Lung (tissue), 12 donors: ENCODE measurements around the gene GPC6. TPM values are rescaled to one million over a fixed set of nuclear protein-coding genes. Genes with fewer than 3 reads are reported as not detected.

Source experiments
- ATAC-seq: fragments of 200-7000 bp; cut with Tn5 transposase; one replicate; pipeline ENCODE4 v1.9.1; 2020; ENCODE audit warnings: moderate number of reproducible peaks; ENCODE audit not compliant: insufficient read depth, low FRiP score
- DNase-seq, 3 donors: peaks; one replicate each; pipeline ENCODE4 v3.0.0-alpha.2; 2013 to 2017
- H3K27ac ChIP-seq, 2 donors: one replicate each; pipeline ENCODE4 v1.5.1; 2013; ENCODE audit warnings: mild to moderate bottlenecking in 2 of 2, moderate library complexity in 2 of 2, control low read depth in 1 of 2, inconsistent platforms in 1 of 2, low read depth in 1 of 2, low read length in 1 of 2
- H3K27me3 ChIP-seq, 3 donors: one replicate each; pipeline ENCODE4 v1.5.1; 2013; ENCODE audit warnings: low read length in 2 of 3; ENCODE audit not compliant: control insufficient read depth in 3 of 3, insufficient read depth in 3 of 3
- H3K36me3 ChIP-seq, 4 donors: one replicate each; pipeline ENCODE4 v1.5.1; 2013; ENCODE audit warnings: low read length in 4 of 4, mild to moderate bottlenecking in 1 of 4, moderate library complexity in 1 of 4; ENCODE audit not compliant: control insufficient read depth in 4 of 4, insufficient read depth in 4 of 4
- H3K4me1 ChIP-seq, 5 donors: one replicate each; pipeline ENCODE4 v1.5.1; 2013; ENCODE audit warnings: low read length in 5 of 5, mild to moderate bottlenecking in 2 of 5, moderate library complexity in 1 of 5; ENCODE audit not compliant: control insufficient read depth in 5 of 5, insufficient read depth in 5 of 5
- H3K4me3 ChIP-seq: one replicate; pipeline ENCODE4 v1.5.1; 2013; ENCODE audit warnings: mild to moderate bottlenecking, control low read depth, moderate library complexity
- H3K9ac ChIP-seq, 2 donors: one replicate each; pipeline ENCODE4 v1.5.1; 2013; ENCODE audit warnings: low read length in 2 of 2, control low read depth in 1 of 2; ENCODE audit not compliant: insufficient read depth in 1 of 2
- H3K9me3 ChIP-seq, 4 donors: one replicate each; pipeline ENCODE4 v1.5.1; 2013; ENCODE audit warnings: low read length in 3 of 4, mild to moderate bottlenecking in 1 of 4, moderate library complexity in 1 of 4; ENCODE audit not compliant: control insufficient read depth in 4 of 4, insufficient read depth in 3 of 4
- WGBS, 2 donors: extraction: QIAGEN DNeasy Blood & Tissue Kit; methylation state at CpG; one replicate each; pipeline ENCODE4 v1.1.7; 2013; 5-methylcytosine and 5-hydroxymethylcytosine counted together
- polyA plus RNA-seq, 2 donors: library from polyadenylated mRNA; stranded (reverse); fragments of 200-250 nt; gene quantifications; one replicate each; pipeline ENCODE4 v1.2.1, GENCODE V29; 2013
- total RNA-seq, 2 donors: library from RNA; depleted of rRNA in 1 of 2; stranded (reverse); fragments of >200 nt in 1 of 2; gene quantifications; one replicate each; pipeline ENCODE4 v1.2.1, GENCODE V29; 2014 to 2021
- TF ChIP-seq, protein P1 (sequence below): IDR thresholded peaks from 2 replicates; pipeline ENCODE4 v1.5.1; 2012; ENCODE audit warnings: mild to moderate bottlenecking; ENCODE audit errors: control extremely low read depth, extremely low read depth
- donor health status: control.
- donor health status: control.
- donor health status: Bipolar disorder and iron deficiency.
- donor health status: healthy.
- donor health status: DM: yes; HTN: yes; CAD: no.

GPC6 gene
- total and polyA plus RNA-seq, 4 donors = 0.45 to 31.4 (median 4.8) TPM

DNA sequence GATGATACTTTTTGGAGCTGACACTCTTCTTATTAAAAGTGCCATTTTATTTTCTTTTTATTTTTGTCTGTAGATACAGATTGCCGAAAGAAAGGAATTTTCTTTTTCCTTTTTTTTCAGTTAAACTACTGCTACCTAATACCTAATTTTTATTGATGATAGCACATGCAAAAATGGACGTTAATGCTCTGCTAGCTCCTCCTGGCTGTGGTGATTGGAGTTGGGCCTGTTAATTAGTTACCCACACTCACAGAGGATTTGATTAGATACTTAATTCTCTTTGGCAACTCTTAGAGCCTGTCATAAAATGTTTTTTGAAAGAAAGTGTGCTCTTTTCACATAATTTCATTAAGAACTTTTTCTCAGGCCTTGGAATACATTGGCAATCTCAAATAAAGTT is 886.1 kb downstream of the GPC6 start:
- TF ChIP-seq, protein P1, sequence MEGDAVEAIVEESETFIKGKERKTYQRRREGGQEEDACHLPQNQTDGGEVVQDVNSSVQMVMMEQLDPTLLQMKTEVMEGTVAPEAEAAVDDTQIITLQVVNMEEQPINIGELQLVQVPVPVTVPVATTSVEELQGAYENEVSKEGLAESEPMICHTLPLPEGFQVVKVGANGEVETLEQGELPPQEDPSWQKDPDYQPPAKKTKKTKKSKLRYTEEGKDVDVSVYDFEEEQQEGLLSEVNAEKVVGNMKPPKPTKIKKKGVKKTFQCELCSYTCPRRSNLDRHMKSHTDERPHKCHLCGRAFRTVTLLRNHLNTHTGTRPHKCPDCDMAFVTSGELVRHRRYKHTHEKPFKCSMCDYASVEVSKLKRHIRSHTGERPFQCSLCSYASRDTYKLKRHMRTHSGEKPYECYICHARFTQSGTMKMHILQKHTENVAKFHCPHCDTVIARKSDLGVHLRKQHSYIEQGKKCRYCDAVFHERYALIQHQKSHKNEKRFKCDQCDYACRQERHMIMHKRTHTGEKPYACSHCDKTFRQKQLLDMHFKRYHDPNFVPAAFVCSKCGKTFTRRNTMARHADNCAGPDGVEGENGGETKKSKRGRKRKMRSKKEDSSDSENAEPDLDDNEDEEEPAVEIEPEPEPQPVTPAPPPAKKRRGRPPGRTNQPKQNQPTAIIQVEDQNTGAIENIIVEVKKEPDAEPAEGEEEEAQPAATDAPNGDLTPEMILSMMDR = no peak
- DNase-seq = no peak
- no peak overlapping the region for H3K27ac ChIP-seq
- H3K4me1 ChIP-seq = peaks cover 0 to 3% (median 0%) of the 10 kb centered on the region in 5 donors
- no peak for ATAC-seq
- H3K9me3 ChIP-seq = no peaks in the 10 kb centered on the region
- no peaks in the 10 kb centered on the region for H3K27me3 ChIP-seq
- no peak overlapping the region for H3K4me3 ChIP-seq
- H3K9ac ChIP-seq = no peak overlapping the region
- H3K36me3 ChIP-seq = no peaks in the 10 kb centered on the region
- 80 to 89% methylated on average over 2 of the region's 2 CpGs for WGBS, 2 donors

DNA sequence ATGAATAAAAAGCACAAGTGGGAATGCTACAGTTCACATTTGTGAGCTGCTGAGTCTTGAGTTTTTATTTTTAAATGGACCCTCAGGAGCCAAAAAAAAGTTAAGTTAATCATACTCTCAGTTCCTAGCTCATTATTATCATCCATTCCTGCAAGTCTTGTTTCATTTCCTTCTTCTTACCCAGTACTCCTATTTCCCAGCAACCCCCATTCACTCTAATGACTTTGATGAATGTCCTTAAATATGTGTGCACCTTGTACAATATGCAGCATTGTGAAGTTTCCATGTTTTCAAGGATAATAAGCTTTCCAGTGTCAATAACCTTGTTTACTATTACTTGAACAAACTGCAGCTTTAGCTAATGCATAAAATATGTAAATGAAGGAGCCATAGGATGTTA is 886.6 kb downstream of the GPC6 start:
- Histone ChIP-seq H3K36me3 (no peaks in the 10 kb centered on the region), H3K27me3 (no peaks in the 10 kb centered on the region), H3K9ac (no peak overlapping the region), H3K4me1 (peaks cover 0 to 3% (median 0%) of the 10 kb centered on the region in 5 donors), H3K4me3 (no peak overlapping the region), H3K27ac (no peak overlapping the region), H3K9me3 (no peaks in the 10 kb centered on the region)
- no peak for ATAC-seq
- TF ChIP-seq, protein P1 = no peak
- no peak for DNase-seq

DNA sequence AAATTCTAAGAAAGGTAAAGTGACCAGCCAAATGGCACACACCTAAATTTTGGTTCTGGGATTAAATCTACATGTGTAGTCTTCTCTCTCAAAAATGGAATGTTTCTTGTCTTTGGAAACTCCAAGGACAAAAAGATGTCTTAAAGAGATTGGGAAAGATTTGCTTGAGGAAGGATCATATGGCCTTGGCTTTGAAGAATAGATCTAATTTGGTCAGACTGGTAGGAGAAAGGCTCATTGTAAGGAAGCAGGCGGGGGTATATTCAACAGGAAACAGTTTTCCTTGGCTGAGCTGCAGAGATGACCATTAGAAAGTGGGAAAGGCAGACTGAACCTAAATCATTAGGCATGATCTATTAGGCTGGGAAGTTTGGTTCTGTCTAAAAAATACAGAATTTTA is 887.6 kb downstream of the GPC6 start:
- H3K36me3 ChIP-seq = no peaks in the 10 kb centered on the region
- no peaks in the 10 kb centered on the region for H3K9me3 ChIP-seq
- no peak overlapping the region for H3K9ac ChIP-seq
- peaks cover 0 to 3% (median 0%) of the 10 kb centered on the region in 5 donors for H3K4me1 ChIP-seq
- ATAC-seq = no peak
- H3K27me3 ChIP-seq = no peaks in the 10 kb centered on the region
- WGBS, 2 donors = 77 to 79% methylated on average over 1 of the region's 1 CpG
- no peak overlapping the region for H3K27ac ChIP-seq
- DNase-seq = no peak
- TF ChIP-seq, protein P1 = no peak
- no peak overlapping the region for H3K4me3 ChIP-seq

DNA sequence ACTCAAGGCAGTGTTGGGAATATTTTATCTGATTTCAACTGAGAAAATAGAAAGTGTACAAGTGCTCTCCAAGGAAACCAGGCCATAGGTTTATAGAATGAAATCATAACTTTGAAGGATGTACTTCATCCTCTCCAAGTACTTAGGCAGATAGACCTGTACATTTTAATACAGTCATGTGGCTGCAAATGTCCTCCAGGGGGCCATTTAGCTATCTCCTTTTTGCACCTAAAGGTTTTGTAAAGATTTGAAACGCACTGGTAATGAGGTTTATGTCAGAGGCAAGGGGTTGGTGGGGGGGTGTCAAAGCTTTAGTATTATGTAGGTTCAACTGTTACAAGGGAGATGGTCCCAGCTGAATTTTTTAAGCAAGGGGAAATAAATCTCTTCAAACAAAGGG is 888.4 kb downstream of the GPC6 start:
- Histone ChIP-seq H3K9ac (no peak overlapping the region), H3K4me1 (peaks cover 0 to 5% (median 0%) of the 10 kb centered on the region in 5 donors), H3K9me3 (no peaks in the 10 kb centered on the region), H3K27me3 (no peaks in the 10 kb centered on the region), H3K4me3 (no peak overlapping the region), H3K36me3 (no peaks in the 10 kb centered on the region), H3K27ac (no peak overlapping the region)
- no peak for ATAC-seq
- DNase-seq = peak in 1 of 3 donors; percentile 46
- TF ChIP-seq, protein P1 = no peak
- 65 to 88% methylated on average over 1 of the region's 1 CpG for WGBS, 2 donors
